MM.1S (cell line): Measurements from ENCODE around the gene ABRAXAS1.

ENCODE experiments used
- DNase-seq: peaks from one replicate; pipeline ENCODE4 v3.0.0-alpha.2; 2015
- H2AFZ ChIP-seq: fragments of 300-600 bp; sonication (generic); 2 replicates; pipeline ENCODE4 v1.6.0; 2016; ENCODE audit warnings: antibody characterized with exemption, low read length
- H3F3A ChIP-seq: fragments of 300-600 bp; sonication (generic); 2 replicates; pipeline ENCODE4 v1.6.1; 2016; ENCODE audit warnings: mild to moderate bottlenecking, antibody characterized with exemption, low read length, moderate library complexity, mixed read lengths; ENCODE audit not compliant: insufficient read depth
- H3K27ac ChIP-seq: fragments of 300-600 bp; sonication (generic); 2 replicates; pipeline ENCODE4 v1.5.1; 2016; ENCODE audit warnings: mild to moderate bottlenecking, low read length
- H3K27me3 ChIP-seq: fragments of 300-600 bp; sonication (generic); replicated peaks from 2 replicates; pipeline ENCODE4 v1.6.0; 2016; ENCODE audit warnings: low read length; ENCODE audit not compliant: insufficient read depth
- H3K36me3 ChIP-seq: fragments of 300-600 bp; sonication (generic); replicated peaks from 2 replicates; pipeline ENCODE4 v1.6.1; 2016; ENCODE audit warnings: mild to moderate bottlenecking, low read length, mixed read lengths; ENCODE audit not compliant: insufficient read depth
- H3K4me1 ChIP-seq: fragments of 300-600 bp; sonication (generic); 2 replicates; pipeline ENCODE4 v1.6.1; 2016; ENCODE audit warnings: low read length, mixed read lengths
- H3K4me2 ChIP-seq: fragments of 300-600 bp; sonication (generic); 2 replicates; pipeline ENCODE4 v1.6.0; 2016; ENCODE audit warnings: low read depth, low read length
- H3K4me3 ChIP-seq: fragments of 300-600 bp; sonication (generic); 2 replicates; pipeline ENCODE4 v1.5.1; 2016; ENCODE audit warnings: low read length, mixed read lengths
- H3K79me2 ChIP-seq: fragments of 300-600 bp; sonication (generic); 2 replicates; pipeline ENCODE4 v1.6.1; 2016; ENCODE audit warnings: mixed run types, low read length, mixed read lengths
- H3K9ac ChIP-seq: fragments of 300-600 bp; sonication (generic); 2 replicates; pipeline ENCODE4 v1.6.1; 2016; ENCODE audit warnings: low read length, mixed read lengths
- H3K9me2 ChIP-seq: fragments of 300-600 bp; sonication (generic); replicated peaks from 2 replicates; pipeline ENCODE4 v1.6.1; 2016; ENCODE audit warnings: mild to moderate bottlenecking, low read length, mixed read lengths; ENCODE audit not compliant: insufficient read depth
- H3K9me3 ChIP-seq: fragments of 300-600 bp; sonication (generic); replicated peaks from 2 replicates; pipeline ENCODE4 v1.6.1; 2016; ENCODE audit warnings: mild to moderate bottlenecking, low read length, mixed read lengths; ENCODE audit not compliant: insufficient read depth
- H4K20me1 ChIP-seq: fragments of 300-600 bp; sonication (generic); 2 replicates; pipeline ENCODE4 v1.6.1; 2016; ENCODE audit warnings: mild to moderate bottlenecking, low read length, moderate library complexity, mixed read lengths; ENCODE audit not compliant: insufficient read depth
- EZH2 ChIP-seq: fragments of 300-600 bp; sonication (generic); optimal IDR thresholded peaks from 2 replicates; pipeline ENCODE3; 2017; ENCODE audit warnings: low read depth, mild to moderate bottlenecking, antibody characterized with exemption, low read length, mixed read lengths
- EZH2phosphoT487 ChIP-seq: fragments of 300-600 bp; sonication (generic); IDR thresholded peaks from 2 replicates; pipeline ENCODE4 v1.6.1; 2018; ENCODE audit warnings: antibody characterized with exemption, low read length
- TF ChIP-seq, protein P1 (sequence below): fragments of 300-600 bp; sonication (generic); IDR thresholded peaks from 2 replicates; pipeline ENCODE4 v1.5.1; 2016; ENCODE audit warnings: antibody characterized with exemption, low read length, mixed read lengths

ABRAXAS1 gene

DNA sequence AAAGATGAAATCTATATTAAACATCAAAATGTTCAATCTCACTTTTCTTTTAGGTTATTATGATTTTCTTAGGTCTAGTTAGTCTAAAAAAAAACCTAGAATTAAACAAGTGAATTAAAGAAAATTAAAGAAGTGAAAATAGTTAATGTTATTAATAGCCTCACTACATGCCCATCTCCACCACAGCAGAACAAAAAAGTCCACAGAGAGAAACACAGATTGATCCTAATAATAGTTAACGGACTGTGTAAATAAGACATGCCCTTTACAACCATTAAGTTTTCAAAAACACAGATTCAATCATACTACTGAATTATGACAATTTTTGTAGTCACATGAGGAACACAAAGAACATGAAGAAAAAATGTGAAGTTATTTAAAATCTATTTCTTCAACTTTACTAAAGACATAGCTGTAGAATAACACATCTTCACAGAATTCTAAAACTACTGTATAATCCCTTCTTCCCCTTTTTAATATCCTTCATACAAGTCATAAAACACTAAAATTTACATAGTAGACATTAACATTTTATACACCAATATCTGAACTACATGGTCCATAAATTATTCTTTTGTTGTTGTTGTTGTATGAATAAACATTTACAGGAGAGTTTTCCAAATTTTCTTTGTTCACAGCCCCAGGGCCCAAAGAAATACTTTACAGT lies 44.6 kb downstream of the ABRAXAS1 start:
- Histone ChIP-seq H3F3A (no peaks in the 10 kb centered on the region), H2AFZ (no peak overlapping the region), H3K4me1 (no peaks in the 10 kb centered on the region), H4K20me1 (no peaks in the 10 kb centered on the region), H3K27ac (no peak overlapping the region), H3K4me3 (no peak overlapping the region), H3K9me2 (no peaks in the 10 kb centered on the region), H3K27me3 (no peaks in the 10 kb centered on the region), H3K9me3 (no peaks in the 10 kb centered on the region), H3K36me3 (0 out of 2 replicates have a peak, but pooled peaks cover 3% of the 10 kb centered on the region), H3K4me2 (no peak overlapping the region), H3K9ac (no peak overlapping the region), H3K79me2 (no peaks in the 10 kb centered on the region)
- DNase-seq: no peak
- TF ChIP-seq, protein P1, sequence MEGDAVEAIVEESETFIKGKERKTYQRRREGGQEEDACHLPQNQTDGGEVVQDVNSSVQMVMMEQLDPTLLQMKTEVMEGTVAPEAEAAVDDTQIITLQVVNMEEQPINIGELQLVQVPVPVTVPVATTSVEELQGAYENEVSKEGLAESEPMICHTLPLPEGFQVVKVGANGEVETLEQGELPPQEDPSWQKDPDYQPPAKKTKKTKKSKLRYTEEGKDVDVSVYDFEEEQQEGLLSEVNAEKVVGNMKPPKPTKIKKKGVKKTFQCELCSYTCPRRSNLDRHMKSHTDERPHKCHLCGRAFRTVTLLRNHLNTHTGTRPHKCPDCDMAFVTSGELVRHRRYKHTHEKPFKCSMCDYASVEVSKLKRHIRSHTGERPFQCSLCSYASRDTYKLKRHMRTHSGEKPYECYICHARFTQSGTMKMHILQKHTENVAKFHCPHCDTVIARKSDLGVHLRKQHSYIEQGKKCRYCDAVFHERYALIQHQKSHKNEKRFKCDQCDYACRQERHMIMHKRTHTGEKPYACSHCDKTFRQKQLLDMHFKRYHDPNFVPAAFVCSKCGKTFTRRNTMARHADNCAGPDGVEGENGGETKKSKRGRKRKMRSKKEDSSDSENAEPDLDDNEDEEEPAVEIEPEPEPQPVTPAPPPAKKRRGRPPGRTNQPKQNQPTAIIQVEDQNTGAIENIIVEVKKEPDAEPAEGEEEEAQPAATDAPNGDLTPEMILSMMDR: no peak
- TF ChIP-seq EZH2phosphoT487 (no peak), EZH2 (no peak)

- H3K4me3 ChIP-seq: no peak overlapping the region
- no peaks in the 10 kb centered on the region for H3K79me2 ChIP-seq
- no peak overlapping the region for H2AFZ ChIP-seq
- H3K9ac ChIP-seq: no peak overlapping the region
- no peaks in the 10 kb centered on the region for H3K9me2 ChIP-seq
- no peak overlapping the region for H3K27ac ChIP-seq
- H3K27me3 ChIP-seq: no peaks in the 10 kb centered on the region
- no peaks in the 10 kb centered on the region for H3K9me3 ChIP-seq
- H3F3A ChIP-seq: no peaks in the 10 kb centered on the region
- DNase-seq: no peak
- H3K36me3 ChIP-seq: 0 out of 2 replicates have a peak, but pooled peaks cover 3% of the 10 kb centered on the region
- no peaks in the 10 kb centered on the region for H3K4me1 ChIP-seq
- H4K20me1 ChIP-seq: no peaks in the 10 kb centered on the region
- H3K4me2 ChIP-seq: no peak overlapping the region
- TF ChIP-seq EZH2 (no peak), EZH2phosphoT487 (no peak)
- TF ChIP-seq, protein P1: no peak
Observed at GRCh38 chr4:83438719-83439118, 46.2 kb downstream of the ABRAXAS1 start.

- no peak overlapping the region for H3K9ac ChIP-seq
- H3K9me2 ChIP-seq: no peaks in the 10 kb centered on the region
- H3K4me2 ChIP-seq: no peak overlapping the region
- H3K9me3 ChIP-seq: no peaks in the 10 kb centered on the region
- no peaks in the 10 kb centered on the region for H3K4me1 ChIP-seq
- H3F3A ChIP-seq: no peaks in the 10 kb centered on the region
- no peak overlapping the region for H3K4me3 ChIP-seq
- H3K36me3 ChIP-seq: no peaks in the 10 kb centered on the region; the same call in 1 of the 2 replicates
- H4K20me1 ChIP-seq: no peaks in the 10 kb centered on the region
- no peak overlapping the region for H2AFZ ChIP-seq
- TF ChIP-seq EZH2phosphoT487 (no peak), EZH2 (no peak)
- TF ChIP-seq, protein P1: no peak
- H3K79me2 ChIP-seq: no peaks in the 10 kb centered on the region
- no peaks in the 10 kb centered on the region for H3K27me3 ChIP-seq
- DNase-seq: no peak
- no peak overlapping the region for H3K27ac ChIP-seq
Observed at GRCh38 chr4:83436680-83437079, 48.2 kb downstream of the ABRAXAS1 start.
